NT2/D1 (cell line): Measurements from ENCODE around the gene GNA12.

ENCODE experiments used
- DNase-seq: peaks from one replicate; pipeline ENCODE4 v3.0.0-alpha.2; 2011; ENCODE audit warnings: low read depth, low spot score
- H3K27me3 ChIP-seq: 2 replicates; pipeline ENCODE4 v1.6.0; 2011; ENCODE audit warnings: mild to moderate bottlenecking; ENCODE audit not compliant: insufficient read length, insufficient read depth
- H3K36me3 ChIP-seq: 2 replicates; pipeline ENCODE4 v1.6.1; 2011; ENCODE audit warnings: mild to moderate bottlenecking, low read length, mixed read lengths; ENCODE audit not compliant: insufficient read depth, insufficient read length
- H3K4me1 ChIP-seq: 2 replicates; pipeline ENCODE4 v1.5.1; 2011; ENCODE audit not compliant: insufficient read depth, insufficient read length
- H3K4me3 ChIP-seq: 2 replicates; pipeline ENCODE4 v1.5.1; 2011; ENCODE audit warnings: low read depth; ENCODE audit not compliant: insufficient read length
- H3K9ac ChIP-seq: 2 replicates; pipeline ENCODE4 v1.6.0; 2011; ENCODE audit warnings: low read depth; ENCODE audit not compliant: insufficient read length
- H3K9me3 ChIP-seq: 2 replicates; pipeline ENCODE4 v1.5.1; 2011; ENCODE audit warnings: mild to moderate bottlenecking, low read length; ENCODE audit not compliant: insufficient read depth
- SUZ12 ChIP-seq: IDR thresholded peaks from 2 replicates; pipeline ENCODE4 v1.6.1; 2011; ENCODE audit not compliant: insufficient read length, insufficient read depth; ENCODE audit errors: extremely low read depth
- YY1 ChIP-seq: IDR thresholded peaks from 2 replicates; pipeline ENCODE4 v1.6.1; 2011; ENCODE audit not compliant: insufficient read length, insufficient read depth
- ZNF274 ChIP-seq: IDR thresholded peaks from 2 replicates; pipeline ENCODE4 v1.6.1; 2011; ENCODE audit warnings: mild to moderate bottlenecking, low read depth, low read length

The GNA12 gene

DNA sequence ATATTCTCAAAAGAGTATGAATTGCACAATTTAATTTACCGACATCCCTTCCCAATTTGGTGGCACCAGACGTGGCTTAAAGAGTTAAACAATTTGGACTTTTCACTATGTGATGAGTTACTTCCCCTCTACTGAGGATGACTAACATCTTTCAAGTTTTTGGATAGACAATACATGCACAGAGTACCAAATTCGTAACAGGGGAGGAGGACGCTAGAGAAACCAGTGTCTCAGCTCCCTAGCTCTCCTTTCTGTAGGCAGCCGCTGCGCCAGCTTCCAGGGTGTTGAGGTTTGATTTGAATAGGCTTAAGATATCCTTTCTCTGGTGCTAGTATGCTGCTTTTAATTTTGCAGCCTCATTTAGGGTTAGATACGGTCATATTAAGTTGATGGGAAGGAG lies 69.2 kb downstream of the GNA12 start:
- H3K9ac ChIP-seq: no peak overlapping the region
- H3K36me3 ChIP-seq: peaks cover 26% of the 10 kb centered on the region
- no peaks in the 10 kb centered on the region for H3K27me3 ChIP-seq
- H3K4me3 ChIP-seq: no peak overlapping the region
- no peaks in the 10 kb centered on the region for H3K9me3 ChIP-seq
- TF ChIP-seq SUZ12 (no peak), YY1 (no peak), ZNF274 (no peak)
- no peak for DNase-seq
- no peaks in the 10 kb centered on the region for H3K4me1 ChIP-seq

GRCh38 chr7:2774280-2774679 lies 69.8 kb downstream of the GNA12 start:
- Histone ChIP-seq H3K27me3 (no peaks in the 10 kb centered on the region), H3K4me1 (no peaks in the 10 kb centered on the region), H3K9ac (no peak overlapping the region), H3K4me3 (no peak overlapping the region), H3K36me3 (peaks cover 26% of the 10 kb centered on the region), H3K9me3 (no peaks in the 10 kb centered on the region)
- DNase-seq: no peak
- TF ChIP-seq ZNF274 (no peak), SUZ12 (no peak)

- Histone ChIP-seq H3K4me3 (no peak overlapping the region), H3K36me3 (peaks cover 24% of the 10 kb centered on the region), H3K9ac (no peak overlapping the region), H3K9me3 (no peaks in the 10 kb centered on the region), H3K4me1 (no peaks in the 10 kb centered on the region), H3K27me3 (no peaks in the 10 kb centered on the region)
- no peak for TF ChIP-seq YY1
- TF ChIP-seq ZNF274: no peak
- no peak for TF ChIP-seq SUZ12
- DNase-seq: no peak
Measured at GRCh38 chr7:2773608-2774007, 70.5 kb downstream of the GNA12 start.

- TF ChIP-seq YY1 (no peak), SUZ12 (no peak), ZNF274 (no peak)
- H3K4me3 ChIP-seq: no peak overlapping the region
- H3K4me1 ChIP-seq: no peaks in the 10 kb centered on the region
- no peak for DNase-seq
- H3K9me3 ChIP-seq: no peaks in the 10 kb centered on the region
- no peak overlapping the region for H3K9ac ChIP-seq
- H3K36me3 ChIP-seq: peaks cover 14% of the 10 kb centered on the region
- H3K27me3 ChIP-seq: no peaks in the 10 kb centered on the region
Measured at GRCh38 chr7:2771274-2771731, 72.8 kb downstream of the GNA12 start.

DNA sequence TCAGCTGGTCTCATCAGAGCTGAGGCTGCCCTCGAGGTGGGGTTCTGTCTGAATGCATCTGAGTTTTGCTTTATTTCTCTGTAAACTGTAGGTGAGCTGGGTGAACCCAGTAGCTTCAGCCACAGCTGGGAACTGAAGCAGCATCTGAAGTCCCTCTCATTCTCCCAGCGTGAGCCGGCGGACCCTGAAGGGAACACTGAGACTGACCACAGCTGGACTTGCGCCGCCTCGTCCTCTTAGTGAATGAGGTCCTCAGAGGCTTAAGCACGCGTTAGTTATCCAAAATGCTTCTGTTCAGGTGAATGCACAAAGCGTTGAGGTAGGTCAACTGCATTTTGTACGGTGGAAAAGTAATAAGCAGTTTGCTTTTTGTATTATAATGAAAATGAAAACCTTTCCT lies 79.5 kb downstream of the GNA12 start:
- TF ChIP-seq ZNF274 (no peak), YY1 (no peak)

DNA sequence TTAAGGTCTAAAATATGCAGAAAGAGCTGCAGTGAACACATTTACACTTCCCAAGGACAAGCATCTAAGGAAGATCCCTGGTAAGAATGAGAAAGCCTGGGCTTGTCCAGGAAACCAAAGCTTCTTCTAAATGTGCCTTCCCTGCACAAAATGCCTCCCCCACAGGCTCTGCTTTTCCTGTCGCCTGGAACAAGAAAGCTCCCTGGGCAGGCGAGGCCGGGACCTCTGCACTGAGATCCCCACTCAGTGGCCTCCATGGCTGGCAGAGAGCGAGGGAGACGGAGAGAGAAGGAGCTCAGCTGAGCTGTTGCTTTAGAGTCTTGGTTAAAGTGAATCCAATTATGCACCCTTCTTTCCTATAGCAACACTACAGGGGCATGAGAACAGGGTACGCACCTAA lies 80.5 kb downstream of the GNA12 start:
- H3K9ac ChIP-seq: no peak overlapping the region
- H3K4me3 ChIP-seq: no peak overlapping the region
- peaks cover 22% of the 10 kb centered on the region for H3K4me1 ChIP-seq
- DNase-seq: no peak
- no peaks in the 10 kb centered on the region for H3K27me3 ChIP-seq
- no peaks in the 10 kb centered on the region for H3K9me3 ChIP-seq
- no peak for TF ChIP-seq ZNF274
- TF ChIP-seq YY1: no peak
- TF ChIP-seq SUZ12: no peak
- H3K36me3 ChIP-seq: peaks cover 22% of the 10 kb centered on the region

More for the DNA sequence above, 79.5 kb downstream of the GNA12 start:
- H3K36me3 ChIP-seq: peaks cover 16% of the 10 kb centered on the region
- H3K27me3 ChIP-seq: no peaks in the 10 kb centered on the region
- no peak overlapping the region for H3K4me3 ChIP-seq
- H3K4me1 ChIP-seq: peaks cover 21% of the 10 kb centered on the region
- DNase-seq: no peak
- H3K9me3 ChIP-seq: no peaks in the 10 kb centered on the region
- H3K9ac ChIP-seq: no peak overlapping the region

DNA sequence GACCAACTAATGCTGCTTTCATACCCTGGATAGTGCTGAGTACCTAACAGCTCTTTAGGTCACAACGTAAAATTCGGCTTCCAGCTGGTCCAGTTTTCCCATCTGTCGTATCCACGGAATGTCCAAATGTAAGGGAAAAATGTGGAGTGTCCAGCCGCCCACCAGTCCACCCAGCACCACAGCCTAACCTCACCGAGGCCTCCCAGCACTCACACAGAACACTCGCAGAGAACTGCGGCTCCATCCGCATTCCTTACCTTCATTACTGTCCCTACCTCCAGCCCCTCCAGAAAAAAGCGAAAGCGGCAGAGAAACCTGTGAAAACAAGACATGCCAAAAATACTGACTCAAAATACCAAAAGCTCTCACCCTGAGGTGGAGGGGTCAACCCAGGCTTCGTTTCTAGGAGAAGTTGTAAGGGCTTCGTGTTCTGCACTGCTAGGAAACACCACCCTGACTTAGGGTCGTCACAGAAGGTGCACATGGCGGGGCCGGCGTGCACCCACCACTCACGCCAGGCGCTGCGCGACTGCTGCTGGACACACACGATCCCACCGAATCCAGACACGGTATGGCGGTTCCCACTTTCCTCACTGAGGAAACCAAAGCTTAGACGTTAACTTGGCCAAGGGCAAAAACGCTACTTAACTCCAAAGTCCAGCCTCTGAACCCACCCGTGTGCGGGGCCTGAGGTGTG lies 82.2 kb downstream of the GNA12 start:
- Histone ChIP-seq H3K36me3 (peaks cover 22% of the 10 kb centered on the region), H3K9ac (no peak overlapping the region), H3K9me3 (no peaks in the 10 kb centered on the region), H3K4me1 (peaks cover 24% of the 10 kb centered on the region), H3K27me3 (no peaks in the 10 kb centered on the region), H3K4me3 (no peak overlapping the region)
- no peak for DNase-seq
- TF ChIP-seq YY1 (no peak), SUZ12 (no peak), ZNF274 (no peak)

DNA sequence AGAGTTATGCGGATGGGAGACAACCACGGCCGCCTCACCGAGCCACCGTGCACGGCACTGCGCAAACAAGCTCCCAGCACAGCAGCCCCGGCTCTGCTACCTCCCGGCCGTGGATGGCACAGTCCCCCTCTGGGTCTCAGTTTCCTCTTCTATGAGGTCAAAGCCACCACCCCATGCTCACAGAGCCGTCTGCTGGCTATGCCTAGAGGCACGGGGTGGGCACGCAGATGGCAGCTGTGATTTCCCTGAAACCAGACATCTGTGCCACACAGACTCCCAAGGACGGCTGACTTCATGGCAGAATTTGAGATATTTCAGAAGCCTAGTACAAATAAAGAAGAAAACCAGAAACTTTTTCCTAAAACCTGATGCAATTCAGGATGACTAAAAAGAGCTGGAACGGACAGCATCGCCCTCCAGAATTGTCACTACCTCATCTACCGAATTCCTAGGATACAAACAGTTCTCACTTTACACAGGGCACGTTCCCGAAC lies 82.9 kb downstream of the GNA12 start:
- DNase-seq: no peak
- H3K9ac ChIP-seq: no peak overlapping the region
- H3K27me3 ChIP-seq: no peaks in the 10 kb centered on the region
- TF ChIP-seq YY1 (no peak), SUZ12 (no peak), ZNF274 (no peak)
- peaks cover 28% of the 10 kb centered on the region for H3K36me3 ChIP-seq
- peaks cover 24% of the 10 kb centered on the region for H3K4me1 ChIP-seq
- no peak overlapping the region for H3K4me3 ChIP-seq
- no peaks in the 10 kb centered on the region for H3K9me3 ChIP-seq
